WTC11 (cell line): ENCODE measurements around the gene KLRC2. TPM values are rescaled to one million over a fixed set of nuclear protein-coding genes. Genes with fewer than 3 reads are reported as not detected.
"Not testable (repeated sequence)": the region's sequence is repeated elsewhere in the genome, so short reads cannot be mapped to it uniquely, and the experiment has no call there.

Experiments
- ATAC-seq: fragments of 200-7000 bp; cut with Tn5 transposase; 2 replicates; pipeline ENCODE4 v1.10.0; 2021; ENCODE audit warnings: mild to moderate bottlenecking, moderate library complexity
- CTCF ChIA-PET: fragments of 300-600 bp; sonication (Branson Sonifier 250); formaldehyde crosslinking; loops from one replicate; lab custom pipeline; 2021; ENCODE audit warnings: antibody characterized with exemption; lab: Charles Lee
- POLR2A ChIA-PET: fragments of 350-600 bp; sonication (Branson Sonifier 250); formaldehyde crosslinking; loops from one replicate; lab custom pipeline; 2021; ENCODE audit warnings: antibody characterized with exemption; lab: Charles Lee
- DNase-seq: peaks from one replicate; pipeline ENCODE4 v3.0.0; 2021; ENCODE audit warnings: low spot score
- H3K27ac Mint-ChIP-seq: 2 replicates; pipeline ENCODE4 v1.8.0; 2021; ENCODE audit warnings: mixed read lengths
- H3K27me3 Mint-ChIP-seq: 2 replicates; pipeline ENCODE4 v1.8.0; 2021; ENCODE audit warnings: low read depth, mild to moderate bottlenecking, moderate library complexity, mixed read lengths
- H3K36me3 Mint-ChIP-seq: 2 replicates; pipeline ENCODE4 v1.8.0; 2021; ENCODE audit warnings: mixed read lengths
- H3K4me1 Mint-ChIP-seq: 2 replicates; pipeline ENCODE4 v1.8.0; 2022; ENCODE audit warnings: mixed read lengths
- H3K4me3 Mint-ChIP-seq: 2 replicates; pipeline ENCODE4 v1.8.0; 2021; ENCODE audit warnings: mild to moderate bottlenecking, moderate library complexity, mixed read lengths
- H3K9me3 Mint-ChIP-seq: 2 replicates; pipeline ENCODE4 v1.8.0; 2021; ENCODE audit warnings: mixed read lengths
- ATF2 ChIP-seq: sonication (generic); formaldehyde crosslinking; IDR thresholded peaks from 2 replicates; pipeline ENCODE4 v1.8.1; 2022; ENCODE audit warnings: low read depth, missing genetic modification reagents, borderline replicate concordance
- ATF6 ChIP-seq: sonication (generic); formaldehyde crosslinking; IDR thresholded peaks from 2 replicates; pipeline ENCODE4 v1.8.1; 2023; ENCODE audit warnings: mild to moderate bottlenecking, missing genetic modification reagents
- CDX4 ChIP-seq: fragments of 250-450 bp; sonication (Bioruptor Pico); IDR thresholded peaks from 2 replicates; pipeline ENCODE4 v1.9.0; 2021; ENCODE audit warnings: moderate library complexity, mild to moderate bottlenecking, inconsistent platforms, borderline replicate concordance
- CREM ChIP-seq: sonication (generic); formaldehyde crosslinking; IDR thresholded peaks from 2 replicates; pipeline ENCODE4 v1.8.1; 2022; ENCODE audit warnings: mild to moderate bottlenecking, missing genetic modification reagents, moderate library complexity
- CTCF ChIP-seq: fragments of 200-600 bp; IDR thresholded peaks from 2 replicates; pipeline ENCODE4 v1.8.0; 2022; ENCODE audit warnings: antibody characterized with exemption
- E2F4 ChIP-seq: sonication (generic); formaldehyde crosslinking; IDR thresholded peaks from 2 replicates; pipeline ENCODE4 v1.8.1; 2022; ENCODE audit warnings: low read depth, mild to moderate bottlenecking, moderate library complexity, missing genetic modification reagents, borderline replicate concordance
- ESRRA ChIP-seq: sonication (generic); formaldehyde crosslinking; IDR thresholded peaks from 2 replicates; pipeline ENCODE4 v1.8.1; 2022; ENCODE audit warnings: mild to moderate bottlenecking, missing genetic modification reagents, borderline replicate concordance
- ETV6 ChIP-seq: sonication (generic); formaldehyde crosslinking; IDR thresholded peaks from 2 replicates; pipeline ENCODE4 v1.8.1; 2022; ENCODE audit warnings: mild to moderate bottlenecking, missing genetic modification reagents
- GTF2I ChIP-seq: fragments of 250-450 bp; sonication (Bioruptor Pico); conservative IDR thresholded peaks from 2 replicates; pipeline ENCODE4 v1.4.0; 2021; ENCODE audit warnings: mild to moderate bottlenecking
- HMGA2 ChIP-seq: fragments of 250-450 bp; sonication (Bioruptor Pico); IDR thresholded peaks from 2 replicates; pipeline ENCODE4 v1.4.0; 2021; ENCODE audit warnings: mild to moderate bottlenecking, moderate library complexity
- MXD4 ChIP-seq: fragments of 250-450 bp; sonication (Bioruptor Pico); IDR thresholded peaks from 2 replicates; pipeline ENCODE4 v1.8.0; 2021; ENCODE audit warnings: mild to moderate bottlenecking, moderate library complexity, borderline replicate concordance
- NFATC4 ChIP-seq: fragments of 250-450 bp; sonication (Bioruptor Pico); IDR thresholded peaks from 2 replicates; pipeline ENCODE4 v1.9.0; 2021; ENCODE audit warnings: mild to moderate bottlenecking
- NFE2L1 ChIP-seq: sonication (generic); formaldehyde crosslinking; IDR thresholded peaks from 2 replicates; pipeline ENCODE4 v1.8.1; 2023; ENCODE audit warnings: missing genetic modification reagents
- NR1H2 ChIP-seq: sonication (generic); formaldehyde crosslinking; IDR thresholded peaks from 2 replicates; pipeline ENCODE4 v1.9.0; 2021; ENCODE audit warnings: mild to moderate bottlenecking, moderate library complexity, missing genetic modification reagents
- SMAD4 ChIP-seq: sonication (generic); formaldehyde crosslinking; IDR thresholded peaks from 2 replicates; pipeline ENCODE4 v1.8.0; 2022; ENCODE audit warnings: mild to moderate bottlenecking, missing genetic modification reagents
- SP1 ChIP-seq: sonication (generic); formaldehyde crosslinking; conservative IDR thresholded peaks from 2 replicates; pipeline ENCODE4 v1.8.1; 2022; ENCODE audit warnings: missing genetic modification reagents
- TP53 ChIP-seq: sonication (generic); formaldehyde crosslinking; IDR thresholded peaks from 2 replicates; pipeline ENCODE4 v1.8.1; 2023; ENCODE audit warnings: mild to moderate bottlenecking, missing genetic modification reagents
- total RNA-seq: library from RNA; stranded (reverse); gene quantifications from 3 replicates; pipeline ENCODE4 v1.2.3, GENCODE V29; 2021

KLRC2 gene
- total RNA-seq, 1 experiment from 2014 or later: not detected

GRCh38 chr12:10393291-10393690, 42.5 kb downstream of the KLRC2 start (continued):
- TF ChIP-seq CDX4 (CRISPR knock-in tag): no peak
- TF ChIP-seq SMAD4 (CRISPR knock-in tag): no peak
- TF ChIP-seq TP53 (CRISPR knock-in tag): no peak
- no peak for TF ChIP-seq ATF6 (CRISPR knock-in tag)
- no peak for TF ChIP-seq CTCF
- TF ChIP-seq SP1 (CRISPR knock-in tag): no peak
- no peak for TF ChIP-seq MXD4 (CRISPR knock-in tag)
- no peak for TF ChIP-seq HMGA2 (CRISPR knock-in tag)
- TF ChIP-seq CREM (CRISPR knock-in tag): no peak

- Mint-ChIP-seq H3K9me3 (no peaks in the 10 kb centered on the region), H3K36me3 (no peaks in the 10 kb centered on the region), H3K4me1 (peaks cover 19% of the 10 kb centered on the region), H3K4me3 (no peak overlapping the region), H3K27ac (no peak overlapping the region), H3K27me3 (no peaks in the 10 kb centered on the region)
- DNase-seq (no peak), ATAC-seq (no peak)
- TF ChIP-seq ESRRA (CRISPR knock-in tag): no peak
- no peak for TF ChIP-seq NR1H2 (CRISPR knock-in tag)
- TF ChIP-seq NFATC4: no peak
- ChIA-PET POLR2A (no interaction called here), CTCF (no interaction called here)
Measured at GRCh38 chr12:10392394-10392930, 43.3 kb downstream of the KLRC2 start.

GRCh38 chr12:10390991-10391390, 44.8 kb downstream of the KLRC2 start:
- ATAC-seq, H3K27me3 Mint-ChIP-seq, POLR2A ChIA-PET, H3K27ac Mint-ChIP-seq, H3K36me3 Mint-ChIP-seq, H3K4me3 Mint-ChIP-seq, H3K9me3 Mint-ChIP-seq, DNase-seq, CTCF ChIA-PET: not testable (repeated sequence)
- peaks cover 19% of the 10 kb centered on the region for H3K4me1 Mint-ChIP-seq

- H3K4me3 Mint-ChIP-seq: no peak within 1 kb of the TSS
- no peaks in the 10 kb centered on the region for H3K36me3 Mint-ChIP-seq
- CTCF ChIA-PET: no interaction called here
- POLR2A ChIA-PET: no interaction called here
- ATAC-seq (no peak), DNase-seq (no peak)
- no peaks in the 10 kb centered on the region for H3K27me3 Mint-ChIP-seq
- H3K4me1 Mint-ChIP-seq: peaks cover 8% of the 10 kb centered on the region
- no peak within 1 kb of the TSS for H3K27ac Mint-ChIP-seq
- H3K9me3 Mint-ChIP-seq: no peaks in the 10 kb centered on the region
- TF ChIP-seq ETV6 (CRISPR knock-in tag) (no peak), E2F4 (CRISPR knock-in tag) (no peak), NFE2L1 (CRISPR knock-in tag) (no peak), CTCF (no peak), ATF2 (CRISPR knock-in tag) (no peak), SP1 (CRISPR knock-in tag) (no peak), GTF2I (CRISPR knock-in tag) (no peak)
Measured at GRCh38 chr12:10389904-10390303, 45.9 kb downstream of the KLRC2 start, which contains the start of gene KLRK1. TSS of gene KLRK1 (minus strand) at chr12:10390041. CDS start at chr12:10388810, 1,231 bp downstream.
